Progenitor cell of endocrine pancreas (in vitro differentiated cells): ENCODE data around the gene PAIP1. TPM values are rescaled to one million over a fixed set of nuclear protein-coding genes. Genes with fewer than 3 reads are reported as not detected.
"Not testable (repeated sequence)": the region's sequence is repeated elsewhere in the genome, so short reads cannot be mapped to it uniquely, and the experiment has no call there.

Experiments
- DNase-seq: peaks from one replicate; pipeline ENCODE4 v3.0.0; 2021; ENCODE audit warnings: low spot score; ENCODE audit not compliant: unreplicated experiment
- H3K27ac Mint-ChIP-seq: 2 replicates; pipeline ENCODE4 v1.8.0; 2021; ENCODE audit warnings: mild to moderate bottlenecking, moderate library complexity, mixed read lengths
- H3K27me3 Mint-ChIP-seq: 2 replicates; pipeline ENCODE4 v1.8.0; 2021; ENCODE audit warnings: mixed read lengths
- H3K36me3 Mint-ChIP-seq: 2 replicates; pipeline ENCODE4 v1.8.0; 2022; ENCODE audit warnings: mixed read lengths; ENCODE audit not compliant: insufficient read depth
- H3K4me1 Mint-ChIP-seq: 2 replicates; pipeline ENCODE4 v1.8.0; 2021; ENCODE audit warnings: low read depth, mixed read lengths
- H3K4me3 Mint-ChIP-seq: 2 replicates; pipeline ENCODE4 v1.8.0; 2021; ENCODE audit warnings: low read depth, mild to moderate bottlenecking, moderate library complexity, mixed read lengths
- H3K9me3 Mint-ChIP-seq: 2 replicates; pipeline ENCODE4 v1.8.0; 2021; ENCODE audit warnings: low read depth, mixed read lengths
- total RNA-seq: library from RNA; stranded (reverse); gene quantifications from 2 replicates; pipeline ENCODE4 v1.2.1, GENCODE V29; 2021
- TF ChIP-seq, protein P1 (sequence below): fragments of 200-600 bp; sonication (generic); IDR thresholded peaks from one replicate; pipeline ENCODE4 v1.5.0; 2021; ENCODE audit warnings: antibody characterized with exemption, mild to moderate bottlenecking; ENCODE audit not compliant: unreplicated experiment

The PAIP1 gene
- total RNA-seq, 1 donor from 2014 or later: 124 TPM

GRCh38 chr5:43602461-43603343 is 45.8 kb upstream of the PAIP1 start, which contains the start of gene NNT:
NNT (plus strand) TSS chr5:43603180; CDS start chr5:43609196, 6,016 bp downstream.
- TF ChIP-seq, protein P1, sequence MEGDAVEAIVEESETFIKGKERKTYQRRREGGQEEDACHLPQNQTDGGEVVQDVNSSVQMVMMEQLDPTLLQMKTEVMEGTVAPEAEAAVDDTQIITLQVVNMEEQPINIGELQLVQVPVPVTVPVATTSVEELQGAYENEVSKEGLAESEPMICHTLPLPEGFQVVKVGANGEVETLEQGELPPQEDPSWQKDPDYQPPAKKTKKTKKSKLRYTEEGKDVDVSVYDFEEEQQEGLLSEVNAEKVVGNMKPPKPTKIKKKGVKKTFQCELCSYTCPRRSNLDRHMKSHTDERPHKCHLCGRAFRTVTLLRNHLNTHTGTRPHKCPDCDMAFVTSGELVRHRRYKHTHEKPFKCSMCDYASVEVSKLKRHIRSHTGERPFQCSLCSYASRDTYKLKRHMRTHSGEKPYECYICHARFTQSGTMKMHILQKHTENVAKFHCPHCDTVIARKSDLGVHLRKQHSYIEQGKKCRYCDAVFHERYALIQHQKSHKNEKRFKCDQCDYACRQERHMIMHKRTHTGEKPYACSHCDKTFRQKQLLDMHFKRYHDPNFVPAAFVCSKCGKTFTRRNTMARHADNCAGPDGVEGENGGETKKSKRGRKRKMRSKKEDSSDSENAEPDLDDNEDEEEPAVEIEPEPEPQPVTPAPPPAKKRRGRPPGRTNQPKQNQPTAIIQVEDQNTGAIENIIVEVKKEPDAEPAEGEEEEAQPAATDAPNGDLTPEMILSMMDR: no peak
- H3K27me3 Mint-ChIP-seq: no peaks in the 10 kb centered on the region
- peaks cover 25% of the 10 kb centered on the region for H3K4me1 Mint-ChIP-seq
- H3K27ac Mint-ChIP-seq: peak within 1 kb of the TSS; percentile 98
- H3K36me3 Mint-ChIP-seq: peaks cover 10% of the 10 kb centered on the region
- H3K4me3 Mint-ChIP-seq: peak within 1 kb of the TSS; percentile 88
- DNase-seq: peak; percentile 61
- peaks cover 12% of the 10 kb centered on the region for H3K9me3 Mint-ChIP-seq

- TF ChIP-seq, protein P1: no peak
- Mint-ChIP-seq H3K36me3 (peaks cover 6% of the 10 kb centered on the region), H3K9me3 (peaks cover 9% of the 10 kb centered on the region), H3K4me1 (peaks cover 23% of the 10 kb centered on the region), H3K4me3 (peak overlapping the region; percentile 88), H3K27me3 (no peaks in the 10 kb centered on the region), H3K27ac (no peak overlapping the region)
- DNase-seq: no peak
Observed at GRCh38 chr5:43601454-43602260, 44.8 kb upstream of the PAIP1 start.

DNA sequence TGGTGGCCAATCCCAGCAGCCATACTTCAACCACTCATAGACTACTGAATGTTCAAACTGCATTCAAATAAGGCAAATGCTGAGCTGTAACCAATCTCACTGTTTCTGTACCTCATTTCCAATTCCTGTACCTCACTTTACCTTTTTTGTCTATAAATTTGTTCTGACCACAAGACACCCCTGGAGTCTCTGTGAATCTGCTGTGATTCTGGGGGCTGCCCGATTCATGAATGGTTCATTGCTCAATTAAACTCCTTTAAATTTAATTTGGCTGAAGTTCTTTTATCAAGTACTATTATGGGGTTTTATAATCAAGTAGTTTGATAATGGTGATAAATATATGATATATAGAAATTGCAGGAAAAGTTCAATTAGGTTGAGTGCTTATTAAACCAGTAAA is 42.0 kb upstream of the PAIP1 start:
- H3K36me3 Mint-ChIP-seq, H3K9me3 Mint-ChIP-seq, H3K4me3 Mint-ChIP-seq: not testable (repeated sequence)

GRCh38 chr5:43592363-43592762 is 35.5 kb upstream of the PAIP1 start:
- no peak overlapping the region for H3K4me3 Mint-ChIP-seq
- H3K9me3 Mint-ChIP-seq: no peaks in the 10 kb centered on the region
- H3K27ac Mint-ChIP-seq: no peak overlapping the region
- DNase-seq: no peak
- peaks cover 5% of the 10 kb centered on the region for H3K36me3 Mint-ChIP-seq
- H3K27me3 Mint-ChIP-seq: no peaks in the 10 kb centered on the region
- no peaks in the 10 kb centered on the region for H3K4me1 Mint-ChIP-seq
- TF ChIP-seq, protein P1: no peak

More for the DNA sequence above, 42.0 kb upstream of the PAIP1 start:
- not testable (repeated sequence) for DNase-seq, H3K27me3 Mint-ChIP-seq, H3K27ac Mint-ChIP-seq
- H3K4me1 Mint-ChIP-seq: peaks cover 19% of the 10 kb centered on the region

DNA sequence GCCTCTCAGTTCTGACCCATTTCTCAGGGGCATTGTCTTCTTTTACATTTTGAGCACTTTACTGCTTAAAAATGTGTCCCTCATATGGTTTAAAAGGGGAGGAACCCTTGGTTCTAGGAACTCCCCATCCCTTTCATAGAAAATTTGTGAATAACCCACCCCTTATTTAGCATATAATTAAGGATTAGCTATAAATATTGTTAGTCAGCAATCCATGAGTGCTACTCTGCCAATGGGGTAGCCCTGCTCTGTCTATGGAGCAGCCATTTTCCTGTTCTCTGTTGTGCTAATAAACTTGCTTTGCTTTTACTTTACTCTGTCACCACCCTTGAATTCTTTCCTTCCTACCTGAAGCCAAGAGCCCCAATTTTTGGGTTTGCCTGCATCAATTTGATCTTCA is 33.8 kb upstream of the PAIP1 start:
- Mint-ChIP-seq H3K27ac (no peak overlapping the region), H3K36me3 (peaks cover 7% of the 10 kb centered on the region), H3K27me3 (no peaks in the 10 kb centered on the region), H3K4me3 (no peak overlapping the region), H3K9me3 (peaks cover 3% of the 10 kb centered on the region), H3K4me1 (no peaks in the 10 kb centered on the region)
- DNase-seq: no peak
- TF ChIP-seq, protein P1: no peak
